A549 (cell line): Measurements from ENCODE around the gene SLC6A17. TPM values are rescaled to one million over a fixed set of nuclear protein-coding genes. Genes with fewer than 3 reads are reported as not detected.

Experiments
- ATAC-seq, 2 experiments: fragments of 200-7000 bp in 1 of 2; fragments of >200 bp in 1 of 2; cut with Nextera tagmentation in 1 of 2; cut with Tn5 transposase in 1 of 2; 3 replicates each; pipeline versions ENCODE4 v1.8.0 to v1.9.1; 2018 to 2020; ENCODE audit warnings: mild to moderate bottlenecking in 1 of 2, moderate library complexity in 1 of 2
- CTCF ChIA-PET: fragments of 300-600 bp; sonication (Branson Sonifier 250); formaldehyde crosslinking; extraction: SDS; loops from one replicate; lab custom pipeline; 2021; ENCODE audit warnings: antibody characterized with exemption, inconsistent platforms; lab: Yijun Ruan, JAX
- POLR2A ChIA-PET: fragments of 350-600 bp; formaldehyde crosslinking; extraction: SDS; loops from one replicate; lab custom pipeline; 2021; ENCODE audit warnings: antibody characterized with exemption, inconsistent platforms; lab: Yijun Ruan, JAX
- DNase-seq, 2 experiments: peaks; one replicate each; pipeline versions ENCODE4 v3.0.0 to v3.0.0-alpha.2; 2011 to 2016; ENCODE audit warnings: low read depth in 1 of 2, low spot score in 1 of 2
- FAIRE-seq: peaks from 2 replicates; lab custom pipeline; 2011; peaks lifted over from hg19 to GRCh38; lab: Jason Lieb, UNC
- H3K27ac ChIP-seq, 2 experiments: fragments of >200 bp; sonication (Bioruptor Twin); formaldehyde crosslinking; 3 replicates each; pipeline ENCODE4 v1.5.1; 2016 to 2017
- H3K4me1 ChIP-seq: fragments of >200 bp; sonication (Bioruptor Twin); formaldehyde crosslinking; 3 replicates; pipeline ENCODE4 v1.6.1; 2016
- H3K4me2 ChIP-seq: fragments of >200 bp; sonication (Bioruptor Twin); formaldehyde crosslinking; 3 replicates; pipeline ENCODE4 v1.6.1; 2016
- H3K4me3 ChIP-seq: fragments of >200 bp; sonication (Bioruptor Twin); formaldehyde crosslinking; 3 replicates; pipeline ENCODE4 v1.5.1; 2016
- H3K9me3 ChIP-seq: fragments of >200 bp; sonication (Bioruptor Twin); formaldehyde crosslinking; 3 replicates; pipeline ENCODE4 v1.6.1; 2016
- CBX8 ChIP-seq: fragments of 200-600 bp; sonication (generic); IDR thresholded peaks from 2 replicates; pipeline ENCODE4 v1.6.1; 2016
- CHD4 ChIP-seq: fragments of 200-600 bp; sonication (generic); IDR thresholded peaks from 2 replicates; pipeline ENCODE4 v1.6.1; 2016; ENCODE audit warnings: antibody characterized with exemption, mild to moderate bottlenecking, borderline replicate concordance
- EHMT2 ChIP-seq: fragments of 200-600 bp; sonication (generic); IDR thresholded peaks from 2 replicates; pipeline ENCODE4 v1.6.1; 2016; ENCODE audit warnings: antibody characterized with exemption, low read depth, mild to moderate bottlenecking, moderate library complexity
- EP300 ChIP-seq, 2 experiments: fragments of >200 bp; sonication (Bioruptor Twin); formaldehyde crosslinking; IDR thresholded peaks; 2 replicates in 1 of 2; 3 replicates in 1 of 2; pipeline ENCODE4 v1.6.1; 2016 to 2017
- FOSL2 ChIP-seq, 2 experiments: fragments of 450-650 bp in 1 of 2; fragments of >200 bp in 1 of 2; sonication (Bioruptor Twin) in 1 of 2; formaldehyde crosslinking; IDR thresholded peaks; 2 replicates each; pipeline versions ENCODE4 v1.5.0 to v1.6.1; 2016 to 2020; ENCODE audit warnings: mild to moderate bottlenecking in 1 of 2, moderate library complexity in 1 of 2
- HDAC2 ChIP-seq: fragments of 200-600 bp; sonication (generic); IDR thresholded peaks from 2 replicates; pipeline ENCODE4 v1.6.1; 2016
- HOXA7 ChIP-seq: fragments of 250-450 bp; sonication (Bioruptor Pico); IDR thresholded peaks from 2 replicates; pipeline ENCODE4 v1.5.0; 2020; ENCODE audit warnings: mild to moderate bottlenecking, moderate library complexity
- JUNB ChIP-seq: fragments of >200 bp; sonication (Bioruptor Twin); formaldehyde crosslinking; IDR thresholded peaks from 2 replicates; pipeline ENCODE4 v1.6.1; 2016
- MAFK ChIP-seq: fragments of 450-650 bp; IDR thresholded peaks from 2 replicates; pipeline ENCODE4 v1.6.1; 2014; ENCODE audit not compliant: partially characterized antibody
- MAZ ChIP-seq: fragments of 150-350 bp; IDR thresholded peaks from 2 replicates; pipeline ENCODE4 v1.6.1; 2014; ENCODE audit warnings: antibody characterized with exemption, low read depth, low read length, borderline replicate concordance
- NFE2L2 ChIP-seq: fragments of 150-350 bp; conservative IDR thresholded peaks from 2 replicates; pipeline ENCODE4 v1.6.1; 2014; ENCODE audit warnings: low read length
- RAD21 ChIP-seq, 2 experiments: fragments of >200 bp in 1 of 2; sonication (Bioruptor Twin) in 1 of 2; formaldehyde crosslinking in 1 of 2; IDR thresholded peaks in 1 of 2; conservative IDR thresholded peaks in 1 of 2; 2 replicates in 1 of 2; 3 replicates in 1 of 2; pipeline ENCODE4 v1.6.1; 2012 to 2018; ENCODE audit warnings: inconsistent platforms in 1 of 2
- REST ChIP-seq: fragments of 200-600 bp; sonication (generic); IDR thresholded peaks from 2 replicates; pipeline ENCODE4 v1.6.1; 2016; ENCODE audit warnings: antibody characterized with exemption, mild to moderate bottlenecking, moderate library complexity
- RFX5 ChIP-seq: fragments of 450-650 bp; IDR thresholded peaks from 2 replicates; pipeline ENCODE4 v1.7.1; 2014; ENCODE audit warnings: antibody characterized with exemption, mild to moderate bottlenecking, moderate library complexity
- RNF2 ChIP-seq: fragments of 200-600 bp; sonication (generic); IDR thresholded peaks from 2 replicates; pipeline ENCODE4 v1.6.1; 2016; ENCODE audit warnings: low read depth, mild to moderate bottlenecking, antibody characterized with exemption, moderate library complexity, borderline replicate concordance
- SMC3 ChIP-seq: fragments of >200 bp; sonication (Bioruptor Twin); formaldehyde crosslinking; IDR thresholded peaks from 3 replicates; pipeline ENCODE4 v1.6.1; 2018; ENCODE audit warnings: inconsistent platforms
- USF2 ChIP-seq: fragments of 450-650 bp; IDR thresholded peaks from 2 replicates; pipeline ENCODE4 v1.6.1; 2014; ENCODE audit warnings: antibody characterized with exemption
- ZC3H11A ChIP-seq: fragments of 450-650 bp; IDR thresholded peaks from 2 replicates; pipeline ENCODE4 v1.6.1; 2014; ENCODE audit warnings: antibody characterized with exemption, mild to moderate bottlenecking
- ZNF302 ChIP-seq: fragments of 250-450 bp; sonication (Bioruptor Pico); IDR thresholded peaks from 2 replicates; pipeline ENCODE4 v1.9.0; 2021; ENCODE audit warnings: inconsistent platforms, mild to moderate bottlenecking, moderate library complexity
- WGBS: methylation state at CpG from one replicate; pipeline ENCODE4 v1.1.6; 2017; ENCODE audit errors: missing lambda C conversion rate; 5-methylcytosine and 5-hydroxymethylcytosine counted together
- polyA plus RNA-seq, 4 experiments: library from polyadenylated mRNA; depleted of rRNA in 3 of 4; stranded (reverse); fragments of >200 nt; fragmentation: RNase III in 1 of 4; extraction: RNeasy Plus Mini Kit Qiagen cat#74134 plus additional on column Dnase treatment in 1 of 4; gene quantifications; 2 replicates in 3 of 4; 3 replicates in 1 of 4; pipeline ENCODE4 v1.2.3, GENCODE V29; 2011 to 2017
- TF ChIP-seq, protein P1 (sequence below): IDR thresholded peaks from 2 replicates; pipeline ENCODE4 v1.6.1; 2012
- TF ChIP-seq, protein P2 (sequence below): fragments of 250-450 bp; sonication (Bioruptor Pico); IDR thresholded peaks from 2 replicates; pipeline ENCODE4 v1.5.0; 2021; ENCODE audit warnings: mild to moderate bottlenecking, moderate library complexity, borderline replicate concordance
- TF ChIP-seq, protein P3 (sequence below): IDR thresholded peaks from 2 replicates; pipeline ENCODE4 v1.6.1; 2012

SLC6A17 gene
- polyA plus RNA-seq, 2 of the 4 experiments (the other 2 are of a cell fraction): 0.56 to 2.2 TPM

DNA sequence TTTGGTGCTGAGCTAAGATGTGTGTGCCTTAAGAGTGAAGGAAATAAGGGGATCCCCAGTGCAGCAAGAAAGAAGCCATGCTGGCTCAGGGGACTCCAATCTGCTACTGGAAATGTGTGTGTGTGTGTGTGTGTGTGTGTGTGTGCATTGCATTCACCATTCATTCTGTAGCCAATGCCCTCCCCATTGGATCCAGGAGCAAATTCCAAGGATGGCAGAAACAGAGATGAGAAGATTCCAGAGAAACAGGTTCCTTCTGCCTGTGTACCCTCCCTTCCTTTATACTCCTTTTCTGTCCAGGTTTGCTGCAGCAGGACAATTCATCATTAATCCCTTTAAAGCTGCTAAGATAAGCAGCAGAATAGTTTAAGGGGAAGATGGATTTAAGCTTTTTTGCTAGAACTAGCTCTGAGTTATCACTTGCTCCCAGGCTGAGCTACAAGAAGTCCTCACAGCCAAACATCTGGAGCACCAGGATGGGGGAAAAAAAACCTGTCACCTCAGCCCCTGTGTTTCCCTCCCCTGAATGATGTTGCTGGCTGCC is 3.2 kb downstream of the SLC6A17 start:
- no peak for ATAC-seq
- DNase-seq: no peak
- Histone ChIP-seq H3K4me2 (no peak overlapping the region), H3K4me1 (no peaks in the 10 kb centered on the region), H3K27ac (no peak overlapping the region), H3K9me3 (no peaks in the 10 kb centered on the region), H3K4me3 (no peak overlapping the region)
- no peak for TF ChIP-seq FOSL2 (IDR thresholded peaks at IDR 0.05)
- TF ChIP-seq FOSL2 (CRISPR knock-in tag; IDR thresholded peaks at IDR 0.05): no peak
- no peak for TF ChIP-seq RNF2
- TF ChIP-seq EP300 (IDR thresholded peaks at IDR 0.05): no peak
- no peak for TF ChIP-seq ZC3H11A
- ChIA-PET POLR2A (no interaction called here), CTCF (interaction anchor here (0.8 kb wide), 1 partner anchor 160 kb away, joined by 3 read pairs; no protein-coding TSS in a partner anchor)
- FAIRE-seq: no peak

- no peak overlapping the region for H3K4me2 ChIP-seq
- ATAC-seq: no peak
- CTCF ChIA-PET: interaction anchor here (1.3 kb wide), 1 partner anchor 50 kb away, joined by 4 read pairs; no protein-coding TSS in a partner anchor
- POLR2A ChIA-PET: no interaction called here
- no peaks in the 10 kb centered on the region for H3K4me1 ChIP-seq
- no peaks in the 10 kb centered on the region for H3K9me3 ChIP-seq
- WGBS: 86% methylated on average over 7 of the region's 7 CpGs
- no peak overlapping the region for H3K4me3 ChIP-seq
- TF ChIP-seq REST (peak; percentile 94), ZNF302 (no peak), SMC3 (no peak), EHMT2 (0 out of 2 replicates have a peak, but pooled peaks have one; percentile 25)
- TF ChIP-seq, protein P1, sequence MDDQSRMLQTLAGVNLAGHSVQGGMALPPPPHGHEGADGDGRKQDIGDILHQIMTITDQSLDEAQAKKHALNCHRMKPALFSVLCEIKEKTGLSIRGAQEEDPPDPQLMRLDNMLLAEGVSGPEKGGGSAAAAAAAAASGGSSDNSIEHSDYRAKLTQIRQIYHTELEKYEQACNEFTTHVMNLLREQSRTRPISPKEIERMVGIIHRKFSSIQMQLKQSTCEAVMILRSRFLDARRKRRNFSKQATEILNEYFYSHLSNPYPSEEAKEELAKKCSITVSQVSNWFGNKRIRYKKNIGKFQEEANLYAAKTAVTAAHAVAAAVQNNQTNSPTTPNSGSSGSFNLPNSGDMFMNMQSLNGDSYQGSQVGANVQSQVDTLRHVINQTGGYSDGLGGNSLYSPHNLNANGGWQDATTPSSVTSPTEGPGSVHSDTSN: no peak
- TF ChIP-seq, protein P2, sequence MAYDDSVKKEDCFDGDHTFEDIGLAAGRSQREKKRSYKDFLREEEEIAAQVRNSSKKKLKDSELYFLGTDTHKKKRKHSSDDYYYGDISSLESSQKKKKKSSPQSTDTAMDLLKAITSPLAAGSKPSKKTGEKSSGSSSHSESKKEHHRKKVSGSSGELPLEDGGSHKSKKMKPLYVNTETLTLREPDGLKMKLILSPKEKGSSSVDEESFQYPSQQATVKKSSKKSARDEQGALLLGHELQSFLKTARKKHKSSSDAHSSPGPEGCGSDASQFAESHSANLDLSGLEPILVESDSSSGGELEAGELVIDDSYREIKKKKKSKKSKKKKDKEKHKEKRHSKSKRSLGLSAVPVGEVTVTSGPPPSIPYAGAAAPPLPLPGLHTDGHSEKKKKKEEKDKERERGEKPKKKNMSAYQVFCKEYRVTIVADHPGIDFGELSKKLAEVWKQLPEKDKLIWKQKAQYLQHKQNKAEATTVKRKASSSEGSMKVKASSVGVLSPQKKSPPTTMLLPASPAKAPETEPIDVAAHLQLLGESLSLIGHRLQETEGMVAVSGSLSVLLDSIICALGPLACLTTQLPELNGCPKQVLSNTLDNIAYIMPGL (CRISPR knock-in tag): no peak
- no peak overlapping the region for H3K27ac ChIP-seq
- FAIRE-seq: no peak
- DNase-seq: no peak
Observed at GRCh38 chr1:110155878-110156522, 5.7 kb downstream of the SLC6A17 start.

DNA sequence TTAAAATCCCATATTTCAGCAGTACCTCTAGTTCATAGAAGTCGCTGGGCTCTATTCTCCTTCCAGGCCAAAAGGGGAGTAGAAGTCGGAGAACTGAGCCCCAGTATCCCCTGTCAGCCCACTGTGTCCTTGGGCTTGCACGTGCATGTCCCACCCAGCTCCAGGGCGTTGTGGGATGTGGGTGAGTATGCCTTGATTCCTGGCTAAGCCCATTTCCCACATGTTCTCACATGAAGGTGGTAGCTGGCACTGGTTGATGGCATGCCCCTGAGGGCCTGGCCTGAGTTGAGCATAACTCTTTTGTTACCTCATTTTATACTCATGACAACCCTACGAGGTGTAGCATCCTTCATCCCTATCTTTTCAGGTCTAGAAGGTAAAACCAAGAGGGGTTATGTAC is 8.0 kb downstream of the SLC6A17 start:
- DNase-seq (no peak), FAIRE-seq (no peak), ATAC-seq (no peak)
- Histone ChIP-seq H3K27ac (no peak overlapping the region), H3K4me3 (no peak overlapping the region), H3K4me2 (no peak overlapping the region), H3K4me1 (no peaks in the 10 kb centered on the region), H3K9me3 (no peaks in the 10 kb centered on the region)
- no peak for TF ChIP-seq MAZ
- no peak for TF ChIP-seq NFE2L2
- TF ChIP-seq, protein P3, sequence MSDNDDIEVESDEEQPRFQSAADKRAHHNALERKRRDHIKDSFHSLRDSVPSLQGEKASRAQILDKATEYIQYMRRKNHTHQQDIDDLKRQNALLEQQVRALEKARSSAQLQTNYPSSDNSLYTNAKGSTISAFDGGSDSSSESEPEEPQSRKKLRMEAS: no peak
- TF ChIP-seq EHMT2: no peak
- no peak for TF ChIP-seq CHD4
- TF ChIP-seq MAFK: no peak
- no peak for TF ChIP-seq RNF2
- no peak for TF ChIP-seq RAD21 (conservative IDR thresholded peaks at IDR 0.05 in 1 of 2, IDR thresholded peaks at IDR 0.05 in 1 of 2)
- TF ChIP-seq USF2: no peak
- TF ChIP-seq JUNB: no peak
- TF ChIP-seq CBX8: no peak
- TF ChIP-seq HOXA7 (CRISPR knock-in tag): no peak
- no peak for TF ChIP-seq RFX5
- no peak for TF ChIP-seq ZC3H11A
- TF ChIP-seq HDAC2: no peak
- TF ChIP-seq, protein P1: no peak
- ChIA-PET CTCF (no interaction called here), POLR2A (no interaction called here)
- 24% methylated on average over 5 of the region's 5 CpGs for WGBS
